Breast epithelium (tissue), 4 donors: ENCODE measurements around the gene MAPKAPK2. TPM values are rescaled to one million over a fixed set of nuclear protein-coding genes. Genes with fewer than 3 reads are reported as not detected.

ENCODE experiments used
- DNase-seq, 2 donors: peaks; one replicate each; pipeline ENCODE4 v3.0.0-alpha.2; 2019; ENCODE audit warnings: low spot score in 2 of 2
- H3K27ac ChIP-seq, 2 donors: fragments of 200-600 bp; sonication (generic) in 1 of 2; one replicate each; pipeline ENCODE4 v1.5.1; 2016 to 2019; ENCODE audit warnings: mild to moderate bottlenecking in 1 of 2
- H3K27me3 ChIP-seq, 2 donors: fragments of 200-600 bp; sonication (generic) in 1 of 2; one replicate each; pipeline versions ENCODE4 v1.5.1 to v1.6.0; 2017 to 2019; ENCODE audit warnings: control low read depth in 1 of 2, mild to moderate bottlenecking in 1 of 2
- H3K36me3 ChIP-seq: fragments of 200-600 bp; one replicate; pipeline ENCODE4 v1.5.1; 2019
- H3K4me1 ChIP-seq, 2 donors: fragments of 200-600 bp; sonication (generic); one replicate each; pipeline ENCODE4 v1.5.1; 2016 to 2019; ENCODE audit warnings: control low read depth in 1 of 2
- H3K4me3 ChIP-seq, 3 donors: fragments of 200-600 bp; sonication (generic); 1 replicate in 2 of 3; 2 replicates in 1 of 3; pipeline ENCODE4 v1.5.1; 2016 to 2019; ENCODE audit warnings: mild to moderate bottlenecking in 3 of 3, moderate library complexity in 2 of 3
- H3K9me3 ChIP-seq, 2 donors: fragments of 200-600 bp; sonication (generic) in 1 of 2; one replicate each; pipeline ENCODE4 v1.5.1; 2016 to 2019; ENCODE audit warnings: control low read depth in 1 of 2
- POLR2A ChIP-seq: fragments of 450-650 bp; IDR thresholded peaks from one replicate; pipeline ENCODE4 v1.6.1; 2016; ENCODE audit warnings: antibody characterized with exemption, mild to moderate bottlenecking, moderate library complexity
- POLR2AphosphoS5 ChIP-seq, 3 donors: sonication (generic); formaldehyde crosslinking; IDR thresholded peaks; one replicate each; pipeline ENCODE4 v1.6.1; 2017; ENCODE audit warnings: antibody characterized with exemption in 3 of 3
- intact Hi-C: fragments of 100-400 bp; cut with DNase I; formaldehyde crosslinking; loops from one replicate; pipeline ENCODE4 v1.15.1; 2023; ENCODE audit warnings: low total_unique reads
- total RNA-seq, 3 donors: library from RNA; depleted of rRNA; stranded (reverse); fragments of >200 nt; gene quantifications; one replicate each; pipeline ENCODE4 v1.1.0, GENCODE V29; 2016
- TF ChIP-seq, protein P1 (sequence below), 3 donors: fragments of 450-650 bp; IDR thresholded peaks; one replicate each; pipeline ENCODE4 v1.5.1; 2016 to 2017; ENCODE audit warnings: antibody characterized with exemption in 3 of 3, mild to moderate bottlenecking in 3 of 3, moderate library complexity in 3 of 3

Gene MAPKAPK2
- total RNA-seq, 3 donors from 2014 or later = 47.4 to 69.2 (median 67.2) TPM

GRCh38 chr1:206779638-206780037 lies 94.9 kb downstream of the MAPKAPK2 start:
- Histone ChIP-seq H3K36me3 (no peaks in the 10 kb centered on the region), H3K9me3 (no peaks in the 10 kb centered on the region), H3K27me3 (no peaks in the 10 kb centered on the region), H3K4me3 (no peak overlapping the region), H3K4me1 (no peaks in the 10 kb centered on the region), H3K27ac (no peak overlapping the region)
- DNase-seq = no peak
- TF ChIP-seq POLR2AphosphoS5 (IDR thresholded peaks at IDR 0.05) (no peak), POLR2A (no peak)
- TF ChIP-seq, protein P1, sequence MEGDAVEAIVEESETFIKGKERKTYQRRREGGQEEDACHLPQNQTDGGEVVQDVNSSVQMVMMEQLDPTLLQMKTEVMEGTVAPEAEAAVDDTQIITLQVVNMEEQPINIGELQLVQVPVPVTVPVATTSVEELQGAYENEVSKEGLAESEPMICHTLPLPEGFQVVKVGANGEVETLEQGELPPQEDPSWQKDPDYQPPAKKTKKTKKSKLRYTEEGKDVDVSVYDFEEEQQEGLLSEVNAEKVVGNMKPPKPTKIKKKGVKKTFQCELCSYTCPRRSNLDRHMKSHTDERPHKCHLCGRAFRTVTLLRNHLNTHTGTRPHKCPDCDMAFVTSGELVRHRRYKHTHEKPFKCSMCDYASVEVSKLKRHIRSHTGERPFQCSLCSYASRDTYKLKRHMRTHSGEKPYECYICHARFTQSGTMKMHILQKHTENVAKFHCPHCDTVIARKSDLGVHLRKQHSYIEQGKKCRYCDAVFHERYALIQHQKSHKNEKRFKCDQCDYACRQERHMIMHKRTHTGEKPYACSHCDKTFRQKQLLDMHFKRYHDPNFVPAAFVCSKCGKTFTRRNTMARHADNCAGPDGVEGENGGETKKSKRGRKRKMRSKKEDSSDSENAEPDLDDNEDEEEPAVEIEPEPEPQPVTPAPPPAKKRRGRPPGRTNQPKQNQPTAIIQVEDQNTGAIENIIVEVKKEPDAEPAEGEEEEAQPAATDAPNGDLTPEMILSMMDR (IDR thresholded peaks at IDR 0.05) = no peak
- intact Hi-C loops = no loop called here

GRCh38 chr1:206782448-206782847 lies 97.7 kb downstream of the MAPKAPK2 start:
- Histone ChIP-seq H3K36me3 (no peaks in the 10 kb centered on the region), H3K4me3 (no peak overlapping the region), H3K27me3 (no peaks in the 10 kb centered on the region), H3K27ac (no peak overlapping the region), H3K9me3 (no peaks in the 10 kb centered on the region), H3K4me1 (no peaks in the 10 kb centered on the region)
- intact Hi-C loops = no loop called here
- DNase-seq = no peak
- TF ChIP-seq POLR2A = no peak
- TF ChIP-seq POLR2AphosphoS5 (IDR thresholded peaks at IDR 0.05) = no peak
- TF ChIP-seq, protein P1 (IDR thresholded peaks at IDR 0.05) = no peak

DNA sequence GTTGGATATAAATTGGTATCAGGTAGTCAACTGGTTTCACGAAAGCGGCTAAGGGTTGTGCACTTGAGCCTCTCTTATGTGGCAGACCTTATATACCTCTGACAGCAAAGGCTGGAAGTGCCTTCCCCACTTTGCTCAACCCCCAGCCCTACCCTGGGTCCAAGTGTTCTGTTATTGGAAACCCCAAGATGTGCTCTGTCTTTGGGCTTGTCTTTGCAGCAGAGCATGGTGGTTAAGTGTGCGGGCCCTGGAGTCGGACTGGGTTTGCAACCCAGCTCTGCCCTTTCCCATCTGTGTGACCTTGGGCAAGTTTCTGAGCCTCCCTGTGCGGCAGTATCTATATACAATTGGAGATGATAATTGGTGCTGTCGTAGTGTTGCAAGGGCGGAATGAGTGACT lies 98.8 kb downstream of the MAPKAPK2 start:
- no peak overlapping the region for H3K27ac ChIP-seq
- H3K4me1 ChIP-seq = no peaks in the 10 kb centered on the region
- H3K27me3 ChIP-seq = no peaks in the 10 kb centered on the region
- H3K36me3 ChIP-seq = no peaks in the 10 kb centered on the region
- TF ChIP-seq POLR2A (no peak), POLR2AphosphoS5 (IDR thresholded peaks at IDR 0.05) (no peak)
- TF ChIP-seq, protein P1 (IDR thresholded peaks at IDR 0.05) = no peak
- no peak overlapping the region for H3K4me3 ChIP-seq
- intact Hi-C loops = no loop called here
- H3K9me3 ChIP-seq = no peaks in the 10 kb centered on the region
- DNase-seq = no peak

Other genes starting within 250 kb of the MAPKAPK2 start
- gene IKBKE, start 214.4 kb upstream of the MAPKAPK2 start, total RNA-seq = 1 to 10 TPM; 4.4 to 4.9 (median 4.8) TPM
- gene RASSF5, start 177.4 kb upstream of the MAPKAPK2 start, total RNA-seq = 10 to 100 TPM; 11.0 to 17.0 (median 11.1) TPM
- 10 to 100 TPM; 55.4 to 70.1 (median 68.6) TPM for gene EIF2D, start 72.4 kb upstream of the MAPKAPK2 start, total RNA-seq
- 10 to 100 TPM in 2 of 3 donors, 1 to 10 TPM in 1; 7.8 to 39.4 (median 14.1) TPM for gene DYRK3, start 49.4 kb upstream of the MAPKAPK2 start, total RNA-seq
- gene IL19, start 85.9 kb downstream of the MAPKAPK2 start, total RNA-seq = not detected
- gene IL10, start 87.6 kb downstream of the MAPKAPK2 start, total RNA-seq = 1 to 10 TPM in 2 of 3 donors, under 1 TPM in 1; 0.98 to 5.3 (median 4.3) TPM
- gene IL20, start 180.7 kb downstream of the MAPKAPK2 start, total RNA-seq = 1 to 10 TPM in 1 of 3 donors, not detected in 2; 1.5 TPM
- under 1 TPM in 1 of 3 donors, not detected in 2; 0.59 TPM for gene IL24, start 212.5 kb downstream of the MAPKAPK2 start, total RNA-seq
- 10 to 100 TPM in 1 of 3 donors, 1 to 10 TPM in 2; 1.1 to 11.0 (median 3.3) TPM for gene FCMR, start 237.0 kb downstream of the MAPKAPK2 start, total RNA-seq